ENCODE results near the gene DPP10.

The DPP10 gene

DNA sequence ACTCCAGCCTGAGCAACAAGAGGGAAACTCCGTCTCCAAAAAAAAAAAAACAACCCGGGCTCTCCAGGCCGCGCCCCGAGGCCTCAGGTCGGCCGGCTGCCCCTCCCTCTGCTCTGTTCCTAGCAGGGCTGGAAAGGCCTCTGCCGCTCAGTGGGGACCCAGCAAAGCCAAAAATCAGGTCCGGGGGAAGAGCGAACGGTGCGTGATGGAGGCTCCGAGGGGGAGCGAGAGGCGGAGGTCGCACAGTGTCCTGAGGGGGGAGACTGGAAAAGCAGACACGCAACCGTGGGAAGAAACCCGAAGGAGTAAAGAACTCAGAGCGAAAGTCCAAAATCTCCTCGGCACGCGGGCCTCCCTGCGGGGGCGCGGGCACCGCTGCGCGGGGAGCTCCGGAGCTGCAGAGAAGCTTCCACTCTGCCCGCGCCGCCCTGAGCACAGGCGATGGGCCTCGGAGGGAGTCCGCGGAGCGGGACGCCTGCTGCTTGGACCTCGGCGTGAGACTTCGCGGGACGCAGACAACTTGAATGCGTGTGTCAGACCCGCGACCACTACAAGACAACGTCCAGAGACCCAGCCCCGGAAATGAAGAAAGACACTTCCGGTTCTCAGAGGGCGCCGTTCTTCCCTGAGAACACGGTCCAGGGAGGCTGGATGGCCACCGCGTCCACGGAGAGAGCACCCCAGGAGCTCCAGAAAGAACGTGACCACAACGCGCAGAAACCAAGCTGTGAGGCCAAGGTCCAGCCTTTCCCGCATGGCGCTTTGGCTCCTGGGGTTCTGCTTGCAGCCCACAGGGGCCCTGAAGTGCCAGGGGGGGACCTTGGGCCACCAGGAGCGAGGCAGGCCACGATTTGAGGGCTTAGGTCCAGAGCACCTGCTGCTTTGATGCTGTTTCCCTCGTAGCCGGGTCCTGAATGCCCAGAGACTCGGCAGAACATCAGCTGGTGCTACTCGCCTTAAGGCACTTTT is 219.8 kb downstream of the DPP10 start:
- no peak overlapping the region for H3K4me3 ChIP-seq (ENCODE audit: low read depth, low read length)
- TF ChIP-seq, protein P1, sequence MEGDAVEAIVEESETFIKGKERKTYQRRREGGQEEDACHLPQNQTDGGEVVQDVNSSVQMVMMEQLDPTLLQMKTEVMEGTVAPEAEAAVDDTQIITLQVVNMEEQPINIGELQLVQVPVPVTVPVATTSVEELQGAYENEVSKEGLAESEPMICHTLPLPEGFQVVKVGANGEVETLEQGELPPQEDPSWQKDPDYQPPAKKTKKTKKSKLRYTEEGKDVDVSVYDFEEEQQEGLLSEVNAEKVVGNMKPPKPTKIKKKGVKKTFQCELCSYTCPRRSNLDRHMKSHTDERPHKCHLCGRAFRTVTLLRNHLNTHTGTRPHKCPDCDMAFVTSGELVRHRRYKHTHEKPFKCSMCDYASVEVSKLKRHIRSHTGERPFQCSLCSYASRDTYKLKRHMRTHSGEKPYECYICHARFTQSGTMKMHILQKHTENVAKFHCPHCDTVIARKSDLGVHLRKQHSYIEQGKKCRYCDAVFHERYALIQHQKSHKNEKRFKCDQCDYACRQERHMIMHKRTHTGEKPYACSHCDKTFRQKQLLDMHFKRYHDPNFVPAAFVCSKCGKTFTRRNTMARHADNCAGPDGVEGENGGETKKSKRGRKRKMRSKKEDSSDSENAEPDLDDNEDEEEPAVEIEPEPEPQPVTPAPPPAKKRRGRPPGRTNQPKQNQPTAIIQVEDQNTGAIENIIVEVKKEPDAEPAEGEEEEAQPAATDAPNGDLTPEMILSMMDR (IDR thresholded peaks at IDR 0.05; ENCODE audit: insufficient read depth, low read length, missing control alignments) = no peak
- ChIA-PET POLR2A (no interaction called here), CTCF (no interaction called here)
- no peak for DNase-seq (ENCODE audit: low read depth, low spot score)

GRCh38 chr2:114668415-114668814 is 226.0 kb downstream of the DPP10 start:
- no peak for DNase-seq (ENCODE audit: low read depth, low spot score)
- CTCF ChIA-PET = no interaction called here
- TF ChIP-seq, protein P1 (IDR thresholded peaks at IDR 0.05; ENCODE audit: insufficient read depth, low read length, missing control alignments) = no peak
- H3K4me3 ChIP-seq (ENCODE audit: low read depth, low read length) = no peak overlapping the region
- POLR2A ChIA-PET = no interaction called here

- TF ChIP-seq, protein P1 (IDR thresholded peaks at IDR 0.05; ENCODE audit: insufficient read depth, low read length, missing control alignments) = no peak
- no peak for DNase-seq (ENCODE audit: low read depth, low spot score)
- CTCF ChIA-PET = no interaction called here
- no peak overlapping the region for H3K4me3 ChIP-seq (ENCODE audit: low read depth, low read length)
- POLR2A ChIA-PET = no interaction called here
Measured at GRCh38 chr2:114683251-114683650, 240.8 kb downstream of the DPP10 start.

GRCh38 chr2:114684403-114684802 is 242.0 kb downstream of the DPP10 start:
- H3K4me3 ChIP-seq (ENCODE audit: low read depth, low read length) = no peak overlapping the region
- no peak for DNase-seq (ENCODE audit: low read depth, low spot score)
- TF ChIP-seq, protein P1 (IDR thresholded peaks at IDR 0.05; ENCODE audit: insufficient read depth, low read length, missing control alignments) = no peak
- ChIA-PET CTCF (no interaction called here), POLR2A (no interaction called here)

- TF ChIP-seq, protein P1 (IDR thresholded peaks at IDR 0.05; ENCODE audit: insufficient read depth, low read length, missing control alignments) = no peak
- DNase-seq (ENCODE audit: low read depth, low spot score) = no peak
- ChIA-PET POLR2A (no interaction called here), CTCF (no interaction called here)
- H3K4me3 ChIP-seq (ENCODE audit: low read depth, low read length) = no peak overlapping the region
Measured at GRCh38 chr2:114685102-114685501, 242.7 kb downstream of the DPP10 start.

GRCh38 chr2:114688241-114688640 is 245.8 kb downstream of the DPP10 start:
- POLR2A ChIA-PET = no interaction called here

More at GRCh38 chr2:114688241-114688640, 245.8 kb downstream of the DPP10 start:
- DNase-seq (ENCODE audit: low read depth, low spot score) = no peak
- H3K4me3 ChIP-seq (ENCODE audit: low read depth, low read length) = no peak overlapping the region
- TF ChIP-seq, protein P1 (IDR thresholded peaks at IDR 0.05; ENCODE audit: insufficient read depth, low read length, missing control alignments) = no peak
- CTCF ChIA-PET = no interaction called here

Measured in AG04449 (cell line).